Type B pancreatic cell (in vitro differentiated cells): Measurements from ENCODE around the gene VMA21. TPM values are rescaled to one million over a fixed set of nuclear protein-coding genes. Genes with fewer than 3 reads are reported as not detected.

Experiments used
- DNase-seq: peaks from one replicate; pipeline ENCODE4 v3.0.0; 2021; ENCODE audit warnings: mixed read lengths; ENCODE audit not compliant: unreplicated experiment; ENCODE audit errors: extremely low spot score
- H3K27ac Mint-ChIP-seq: 2 replicates; pipeline ENCODE4 v1.8.0; 2021; ENCODE audit warnings: mild to moderate bottlenecking, mixed read lengths
- H3K27me3 Mint-ChIP-seq: 2 replicates; pipeline ENCODE4 v1.8.0; 2021; ENCODE audit warnings: mixed read lengths
- H3K36me3 Mint-ChIP-seq: 2 replicates; pipeline ENCODE4 v1.8.0; 2021; ENCODE audit warnings: mixed read lengths
- H3K4me1 Mint-ChIP-seq: one replicate; pipeline ENCODE4 v1.8.0; 2021; ENCODE audit warnings: mixed read lengths; ENCODE audit not compliant: unreplicated experiment
- H3K4me3 Mint-ChIP-seq: 2 replicates; pipeline ENCODE4 v1.8.0; 2021; ENCODE audit warnings: mild to moderate bottlenecking, mixed read lengths
- H3K9me3 Mint-ChIP-seq: 2 replicates; pipeline ENCODE4 v1.8.0; 2021; ENCODE audit warnings: mixed read lengths
- total RNA-seq: library from RNA; stranded (reverse); gene quantifications from 2 replicates; pipeline ENCODE4 v1.2.1, GENCODE V29; 2021; ENCODE audit warnings: low replicate concordance
- TF ChIP-seq, protein P1 (sequence below): fragments of 200-600 bp; sonication (generic); conservative IDR thresholded peaks from 2 replicates; pipeline ENCODE4 v1.5.0; 2021; ENCODE audit warnings: antibody characterized with exemption, mild to moderate bottlenecking

Gene VMA21
- total RNA-seq, 1 donor from 2014 or later, result 40.7 TPM

DNA sequence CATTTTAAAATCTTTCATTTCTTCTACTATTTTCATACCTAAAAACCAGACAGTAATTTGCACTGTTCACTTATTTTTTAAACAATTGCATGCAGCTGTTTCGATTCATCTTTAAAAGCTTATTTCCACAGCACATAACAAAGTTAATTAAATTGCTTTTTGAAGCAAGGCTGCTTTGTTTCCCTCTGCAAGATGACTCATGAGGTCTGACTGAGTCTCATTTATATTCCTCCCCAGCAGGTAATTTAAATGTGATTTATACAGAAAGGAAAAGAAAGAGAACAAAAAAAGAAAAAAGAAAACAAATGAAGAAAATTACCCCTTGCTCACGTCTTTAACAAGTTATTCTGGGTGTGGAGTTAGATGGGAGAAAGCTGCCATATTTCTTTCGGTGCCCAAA, 22.8 kb downstream of the VMA21 start:
- Mint-ChIP-seq H3K4me3 (no peak overlapping the region), H3K27ac (no peak overlapping the region), H3K9me3 (peaks cover 6% of the 10 kb centered on the region), H3K4me1 (no peaks in the 10 kb centered on the region), H3K27me3 (no peaks in the 10 kb centered on the region), H3K36me3 (no peaks in the 10 kb centered on the region)
- TF ChIP-seq, protein P1, sequence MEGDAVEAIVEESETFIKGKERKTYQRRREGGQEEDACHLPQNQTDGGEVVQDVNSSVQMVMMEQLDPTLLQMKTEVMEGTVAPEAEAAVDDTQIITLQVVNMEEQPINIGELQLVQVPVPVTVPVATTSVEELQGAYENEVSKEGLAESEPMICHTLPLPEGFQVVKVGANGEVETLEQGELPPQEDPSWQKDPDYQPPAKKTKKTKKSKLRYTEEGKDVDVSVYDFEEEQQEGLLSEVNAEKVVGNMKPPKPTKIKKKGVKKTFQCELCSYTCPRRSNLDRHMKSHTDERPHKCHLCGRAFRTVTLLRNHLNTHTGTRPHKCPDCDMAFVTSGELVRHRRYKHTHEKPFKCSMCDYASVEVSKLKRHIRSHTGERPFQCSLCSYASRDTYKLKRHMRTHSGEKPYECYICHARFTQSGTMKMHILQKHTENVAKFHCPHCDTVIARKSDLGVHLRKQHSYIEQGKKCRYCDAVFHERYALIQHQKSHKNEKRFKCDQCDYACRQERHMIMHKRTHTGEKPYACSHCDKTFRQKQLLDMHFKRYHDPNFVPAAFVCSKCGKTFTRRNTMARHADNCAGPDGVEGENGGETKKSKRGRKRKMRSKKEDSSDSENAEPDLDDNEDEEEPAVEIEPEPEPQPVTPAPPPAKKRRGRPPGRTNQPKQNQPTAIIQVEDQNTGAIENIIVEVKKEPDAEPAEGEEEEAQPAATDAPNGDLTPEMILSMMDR, result no peak
- DNase-seq, result no peak

DNA sequence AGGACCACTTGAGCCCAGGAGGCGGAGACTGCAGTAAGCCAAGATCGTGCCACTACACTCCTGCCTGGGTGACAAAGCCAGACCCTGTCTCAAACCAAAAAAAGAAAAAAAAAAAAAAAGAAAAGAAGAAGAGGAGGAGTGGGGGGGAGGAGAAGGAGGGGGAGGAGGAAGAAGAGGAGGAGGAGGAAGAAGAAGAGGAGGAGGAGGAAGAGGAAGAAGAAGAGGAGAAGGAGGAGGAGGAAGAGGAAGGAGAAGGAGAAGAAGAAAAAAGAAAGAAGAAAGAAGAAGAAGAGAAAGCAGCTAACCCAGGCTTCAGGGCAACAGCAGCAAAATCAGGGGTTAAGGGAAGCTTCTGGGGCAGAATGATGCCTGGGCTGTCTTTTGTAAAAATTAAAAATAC, 27.5 kb downstream of the VMA21 start:
- no peaks in the 10 kb centered on the region for H3K4me1 Mint-ChIP-seq
- no peaks in the 10 kb centered on the region for H3K27me3 Mint-ChIP-seq
- TF ChIP-seq, protein P1, result no peak
- H3K9me3 Mint-ChIP-seq, result no peaks in the 10 kb centered on the region
- H3K36me3 Mint-ChIP-seq, result no peaks in the 10 kb centered on the region
- H3K4me3 Mint-ChIP-seq, result no peak overlapping the region
- no peak for DNase-seq
- no peak overlapping the region for H3K27ac Mint-ChIP-seq

DNA sequence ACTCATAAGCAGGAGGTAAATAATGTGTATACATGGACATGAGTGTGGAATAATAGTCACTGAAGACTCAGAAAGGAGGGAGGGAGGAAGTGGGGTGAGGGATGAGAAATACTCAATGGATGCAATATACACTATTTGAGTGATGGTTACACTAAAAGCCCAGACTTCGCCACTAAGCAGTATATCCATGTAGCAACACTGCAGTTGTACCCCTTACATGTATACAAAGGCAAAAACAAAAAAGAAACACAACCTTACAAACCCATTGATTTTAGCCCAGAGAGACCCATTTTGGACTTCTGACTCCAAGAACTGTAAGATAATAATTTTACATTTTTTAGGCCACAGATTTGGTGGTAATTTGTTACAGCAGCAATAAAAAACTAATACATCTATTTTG, 51.5 kb downstream of the VMA21 start:
- Mint-ChIP-seq H3K4me3 (no peak overlapping the region), H3K27ac (no peak overlapping the region), H3K36me3 (no peaks in the 10 kb centered on the region), H3K27me3 (no peaks in the 10 kb centered on the region), H3K9me3 (no peaks in the 10 kb centered on the region), H3K4me1 (no peaks in the 10 kb centered on the region)
- DNase-seq, result no peak
- TF ChIP-seq, protein P1, result no peak

DNA sequence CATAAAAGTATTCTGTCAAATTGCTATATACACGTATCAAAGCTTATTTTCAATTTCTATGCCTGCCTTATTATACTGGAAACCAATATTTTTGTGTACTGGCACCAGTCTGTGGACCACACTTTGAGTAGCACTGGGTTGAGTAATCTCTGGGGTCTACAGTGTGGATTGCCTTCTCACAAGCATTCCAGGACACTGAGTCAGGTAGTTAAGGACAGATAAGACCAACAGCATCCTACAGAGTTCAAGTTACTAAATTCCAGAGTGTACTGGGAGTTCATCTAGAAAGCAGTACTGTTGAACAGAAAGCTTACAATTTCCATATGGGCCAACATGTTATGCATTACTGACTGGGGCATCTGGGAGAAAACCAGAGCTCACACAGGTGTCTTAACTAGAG, 61.8 kb downstream of the VMA21 start:
- no peak overlapping the region for H3K4me3 Mint-ChIP-seq
- TF ChIP-seq, protein P1, result no peak

More for the DNA sequence above, 61.8 kb downstream of the VMA21 start:
- H3K9me3 Mint-ChIP-seq, result no peaks in the 10 kb centered on the region
- H3K4me1 Mint-ChIP-seq, result no peaks in the 10 kb centered on the region
- DNase-seq, result no peak
- no peaks in the 10 kb centered on the region for H3K27me3 Mint-ChIP-seq
- no peak overlapping the region for H3K27ac Mint-ChIP-seq
- no peaks in the 10 kb centered on the region for H3K36me3 Mint-ChIP-seq

Other genes with a start within 250 kb of the VMA21 start
- gene GPR50, start 220.6 kb upstream of the VMA21 start, total RNA-seq, result 2.1 and 3.5 TPM in 2 replicates
- gene PASD1, start 166.5 kb downstream of the VMA21 start, total RNA-seq, result not detected in 2 replicates